Amniotic epithelial cell (primary cell): ENCODE results near the gene NADK2.
"Not testable (repeated sequence)": the region's sequence is repeated elsewhere in the genome, so short reads cannot be mapped to it uniquely, and the experiment has no call there.

Source experiments
- DNase-seq: peaks from one replicate; pipeline ENCODE4 v3.0.0-alpha.2; 2010; ENCODE audit warnings: low read depth

Gene NADK2

DNA sequence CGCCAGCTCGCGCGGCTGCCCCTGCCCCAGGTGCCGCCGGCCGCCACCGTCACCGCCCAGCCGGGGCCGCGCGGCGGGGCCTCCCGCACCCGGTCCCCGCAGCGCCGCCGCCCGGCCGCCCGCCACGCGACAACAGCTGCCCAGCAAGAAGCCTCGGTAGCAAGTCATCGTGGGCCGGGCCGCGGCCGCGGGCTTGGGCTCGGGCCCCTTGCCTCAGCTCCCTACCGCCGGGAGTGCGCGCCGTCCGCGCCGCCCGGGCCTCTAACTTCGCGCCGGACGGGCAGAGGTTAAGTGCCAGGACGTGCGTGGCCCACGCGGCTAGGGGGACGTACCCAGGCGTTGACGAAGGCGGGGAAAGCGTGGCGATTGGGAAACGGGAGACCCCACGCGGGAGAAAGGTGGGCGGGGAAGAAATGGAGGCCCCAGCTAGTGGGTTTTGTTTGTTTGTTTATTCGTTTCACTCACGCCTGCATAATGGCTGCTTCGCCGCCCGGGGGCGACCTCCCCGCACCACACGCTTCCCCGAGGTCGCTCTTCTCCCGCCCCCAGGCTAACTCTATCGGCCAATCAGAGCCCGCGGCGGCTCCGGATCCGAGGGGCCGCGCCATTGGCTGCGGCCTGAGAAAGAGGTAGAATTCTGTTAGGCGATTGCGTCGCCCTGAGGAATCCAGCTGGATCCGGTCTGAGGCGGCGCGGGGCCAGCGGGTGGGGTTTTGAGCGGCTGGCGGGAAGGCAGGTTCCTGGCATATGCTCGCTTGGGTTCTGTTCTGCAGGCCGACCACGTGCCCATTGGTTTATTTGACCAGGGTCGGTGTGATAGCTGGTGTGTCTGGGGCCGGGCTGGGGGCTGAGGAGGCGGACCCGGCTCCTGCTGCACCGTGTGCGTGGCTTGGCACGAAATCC, at the start of gene NADK2:
Gene NADK2, minus strand, starts transcription at position 295 of the 903 bp plus-strand sequence. Its CDS starts 127 bp downstream, at position 168.
- DNase-seq = peak; percentile 96

DNA sequence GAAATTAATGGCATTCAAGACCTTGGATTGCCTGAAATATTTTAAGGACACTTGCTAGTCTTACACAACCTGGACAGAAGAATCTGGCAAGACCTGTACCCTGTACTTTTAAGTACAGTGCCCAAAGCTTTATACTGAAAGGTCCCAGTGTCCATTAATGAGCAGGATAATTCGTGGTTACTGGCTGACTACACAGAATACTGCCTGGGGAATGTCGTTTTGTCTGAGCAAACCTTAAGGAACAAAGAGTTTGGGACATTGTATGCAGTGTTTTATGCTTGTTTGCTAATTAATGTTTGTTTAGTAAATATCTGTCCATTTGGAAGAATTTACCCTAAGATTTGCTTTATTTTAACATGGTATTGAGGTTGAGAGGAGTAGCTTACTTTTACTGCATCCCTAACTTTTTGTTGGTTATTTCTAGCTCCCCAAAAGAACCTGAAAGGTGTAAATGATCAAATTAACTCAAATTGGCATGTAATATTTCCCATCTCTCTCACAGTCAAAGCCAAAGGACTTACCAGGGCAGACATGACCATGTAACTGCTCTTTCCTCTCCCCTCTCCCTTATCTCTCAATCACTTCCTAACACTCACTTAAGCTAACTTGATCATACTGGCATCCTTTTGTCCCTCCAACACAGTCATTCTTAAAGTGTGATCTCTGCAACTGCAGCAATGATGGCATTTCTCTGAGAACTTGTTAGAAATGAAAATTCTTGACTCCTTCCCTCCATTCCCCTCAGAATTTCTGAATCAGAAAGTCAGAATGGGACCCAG, 44.3 kb upstream of the NADK2 start:
- DNase-seq = no peak

DNA sequence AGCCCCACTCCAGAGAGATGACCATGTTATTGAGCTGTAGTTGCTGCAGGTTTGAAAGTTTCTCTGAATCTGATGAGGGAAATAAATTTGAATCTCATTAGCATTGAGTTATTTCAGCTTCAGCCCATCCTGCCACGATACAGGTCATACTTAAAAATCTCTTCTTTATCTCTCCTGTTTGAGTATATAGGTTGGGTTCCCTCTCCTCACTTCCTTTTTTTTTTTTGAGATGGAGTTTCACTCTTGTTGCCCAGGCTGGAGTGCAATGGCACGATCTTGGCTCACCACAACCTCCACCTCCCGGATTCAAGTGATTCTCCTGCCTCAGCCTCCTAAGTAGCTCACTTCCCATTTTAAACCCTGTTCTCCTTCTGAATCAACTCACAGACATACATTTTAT, 42.0 kb upstream of the NADK2 start:
- DNase-seq = not testable (repeated sequence)

DNA sequence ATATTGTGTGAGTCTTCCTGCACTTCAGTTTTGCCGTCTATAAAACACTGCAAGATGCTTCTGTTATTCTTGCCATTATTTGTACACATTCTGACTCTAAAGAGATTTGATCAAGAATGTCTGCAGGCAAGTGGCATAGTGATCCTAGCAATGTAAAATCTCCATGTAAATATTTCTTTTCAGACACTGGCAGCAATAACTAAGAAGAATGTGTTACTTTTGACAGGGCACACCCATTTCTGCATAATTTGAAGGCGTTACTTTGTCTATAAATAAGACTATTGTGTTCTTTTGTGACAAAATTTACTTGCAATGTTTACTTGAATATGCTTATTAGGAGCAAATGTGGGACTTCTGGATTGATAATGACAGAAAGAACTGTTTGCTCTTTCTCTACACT, 39.9 kb upstream of the NADK2 start:
- no peak for DNase-seq

DNA sequence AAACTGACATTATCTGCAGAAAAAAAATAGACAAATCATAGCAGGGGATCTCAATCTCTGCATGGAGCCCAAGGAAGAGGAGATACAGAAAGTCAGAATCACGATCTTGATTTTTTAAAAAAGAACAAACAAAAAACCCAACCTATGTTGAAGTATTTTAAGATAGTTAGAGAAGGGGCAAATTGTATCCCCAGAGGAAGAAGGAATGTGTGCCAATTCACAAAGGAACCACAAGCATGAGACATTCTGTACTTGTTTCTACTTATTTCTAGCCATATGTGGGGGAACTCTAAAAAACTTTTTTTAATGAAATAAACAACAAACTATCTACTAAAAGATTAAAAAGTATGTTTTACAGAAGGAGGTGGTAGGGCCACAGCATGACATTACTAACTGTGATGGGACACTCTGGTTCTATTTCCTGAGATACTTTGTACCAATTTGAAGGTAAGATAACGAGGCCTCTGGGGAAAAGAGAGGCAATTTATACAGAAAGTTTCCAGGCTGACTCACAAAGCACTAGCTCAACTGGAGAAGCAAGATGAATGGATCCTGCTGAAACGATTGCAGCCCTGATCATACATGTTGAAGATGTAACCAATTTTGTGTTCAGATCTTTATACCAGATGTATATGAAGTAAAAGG, 37.5 kb upstream of the NADK2 start:
- DNase-seq = peak; percentile 27

GRCh38 chr5:36277521-36278176, 35.9 kb upstream of the NADK2 start:
- no peak for DNase-seq

GRCh38 chr5:36276864-36277263, 35.1 kb upstream of the NADK2 start:
- no peak for DNase-seq

- DNase-seq = no peak
These were observed 32.2 kb upstream of the NADK2 start for GRCh38 chr5:36273809-36274526.

GRCh38 chr5:36272136-36272690, 30.5 kb upstream of the NADK2 start:
- no peak for DNase-seq

- DNase-seq = no peak
These were observed 29.3 kb upstream of the NADK2 start for GRCh38 chr5:36270876-36271575.

- no peak for DNase-seq
These were observed 28.4 kb upstream of the NADK2 start for GRCh38 chr5:36270175-36270574.

GRCh38 chr5:36269478-36269877, 27.8 kb upstream of the NADK2 start:
- no peak for DNase-seq

GRCh38 chr5:36267905-36268304, 26.2 kb upstream of the NADK2 start:
- no peak for DNase-seq

GRCh38 chr5:36264202-36264760, 22.6 kb upstream of the NADK2 start:
- no peak for DNase-seq

DNA sequence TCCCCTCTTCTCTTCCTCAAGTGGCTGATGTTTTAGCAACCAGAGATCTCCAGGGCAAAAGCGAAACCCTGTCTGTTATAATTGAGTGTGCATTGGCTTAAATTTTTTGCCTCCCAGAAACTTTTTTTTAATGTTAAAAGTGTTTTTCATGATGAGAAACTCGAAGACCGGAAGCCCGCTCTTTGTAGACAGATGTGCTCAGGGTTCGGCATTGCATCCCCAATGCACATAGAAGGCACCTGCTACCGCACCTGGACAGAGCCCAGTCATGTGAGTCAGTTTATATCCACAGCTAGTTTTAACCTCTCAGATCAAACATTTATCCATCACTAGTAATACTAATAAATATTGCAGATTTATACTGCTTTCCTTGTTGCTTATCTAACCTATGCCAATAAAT, 19.5 kb upstream of the NADK2 start:
- no peak for DNase-seq

DNA sequence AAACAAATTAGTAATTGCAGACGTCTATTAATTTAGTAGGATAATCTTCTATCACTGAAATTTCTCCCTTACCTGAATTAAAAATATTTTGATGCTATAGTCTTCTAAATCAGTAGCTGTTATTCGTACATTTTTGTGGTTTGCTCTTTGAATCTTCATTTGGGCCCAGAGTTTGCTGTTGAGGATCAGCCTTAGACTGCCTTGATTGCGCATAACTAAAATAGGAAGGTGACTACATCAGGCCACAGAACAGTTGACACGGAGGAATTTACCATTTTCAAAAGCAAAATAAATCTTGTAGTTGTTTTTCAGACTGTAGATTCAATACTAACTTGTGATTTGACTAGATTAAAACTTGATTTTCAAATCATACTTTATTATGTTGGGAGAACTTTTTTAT, 11.8 kb upstream of the NADK2 start:
- DNase-seq = no peak

GRCh38 chr5:36252722-36253365, 11.1 kb upstream of the NADK2 start:
- DNase-seq = peak; percentile 25

- DNase-seq = no peak
These were observed 9.5 kb upstream of the NADK2 start for GRCh38 chr5:36251218-36251617.

GRCh38 chr5:36250427-36250826, 8.7 kb upstream of the NADK2 start:
- DNase-seq = no peak
